ENCODE results near the gene MAP3K1. TPM values are rescaled to one million over a fixed set of nuclear protein-coding genes. Genes with fewer than 3 reads are reported as not detected.
A peak's percentile ranks its signal among the peaks of the same experiment; 100 is the strongest.

The MAP3K1 gene
- total and polyA plus RNA-seq, 2 experiments from 2014 or later, result 9.5 to 14.4 TPM

GRCh38 chr5:56853698-56854097, 38.3 kb downstream of the MAP3K1 start:
- Mint-ChIP-seq H3K4me1 (peaks cover 26% of the 10 kb centered on the region), H3K36me3 (ENCODE audit: low read depth) (no peaks in the 10 kb centered on the region), H3K9me3 (no peaks in the 10 kb centered on the region), H3K27me3 (ENCODE audit: insufficient read depth, low read depth, poor library complexity) (no peaks in the 10 kb centered on the region), H3K4me3 (no peak overlapping the region), H3K27ac (peak overlapping the region; percentile 39)
- Histone ChIP-seq H3K79me2 (replicated peaks; ENCODE audit: insufficient read depth) (peaks cover 51% of the 10 kb centered on the region), H3K9me2 (ENCODE audit: insufficient read depth) (no peaks in the 10 kb centered on the region), H3K36me3 (ENCODE audit: insufficient read depth) (no peaks in the 10 kb centered on the region), H3K4me3 (no peak overlapping the region), H3K4me1 (ENCODE audit: insufficient read depth) (peaks cover 15% of the 10 kb centered on the region), H3F3A (replicated peaks; ENCODE audit: low read depth) (no peaks in the 10 kb centered on the region), H3K27me3 (ENCODE audit: insufficient read depth) (no peaks in the 10 kb centered on the region), H2AFZ (no peak overlapping the region), H3K4me2 (no peak overlapping the region), H3K27ac (ENCODE audit: low read depth) (no peak overlapping the region), H4K20me1 (replicated peaks; ENCODE audit: insufficient read depth) (no peaks in the 10 kb centered on the region; the same call in 1 of the 2 replicates)
- ATAC-seq (no peak), DNase-seq (ENCODE audit: low spot score) (no peak)
- TF ChIP-seq ZNF462 (CRISPR knock-in tag; IDR thresholded peaks at IDR 0.05) (no peak), POLR2AphosphoS5 (IDR thresholded peaks at IDR 0.05; ENCODE audit: low read depth) (no peak), EZH2 (IDR thresholded peaks at IDR 0.05; ENCODE audit: low read depth, unreplicated experiment) (no peak), CTCF (conservative IDR thresholded peaks at IDR 0.05; ENCODE audit: low read depth in 2 of 2) (no peak), ZNF331 (CRISPR knock-in tag; IDR thresholded peaks at IDR 0.05; ENCODE audit: low read depth) (no peak)

Data from GM23338 (cell line).